NOMO-1 treated with DMSO at 0.1 percent for 48 hours (cell line): ENCODE data around the gene HIVEP3.

Experiments
- DNase-seq: peaks from one replicate; lab custom pipeline; 2025; ENCODE audit not compliant: unreplicated experiment; lab: John Stamatoyannopoulos, UW

HIVEP3 gene

GRCh38 chr1:41589395-41589794 lies 329.3 kb downstream of the HIVEP3 start:
- no peak for DNase-seq

- DNase-seq: no peak
Observed at GRCh38 chr1:41588334-41588875, 330.3 kb downstream of the HIVEP3 start.

- DNase-seq: no peak
Observed at GRCh38 chr1:41587791-41588190, 330.9 kb downstream of the HIVEP3 start.

- no peak for DNase-seq
Observed at GRCh38 chr1:41586230-41586629, 332.5 kb downstream of the HIVEP3 start.

GRCh38 chr1:41583658-41584547 lies 334.8 kb downstream of the HIVEP3 start:
- no peak for DNase-seq

- DNase-seq: no peak
Observed at GRCh38 chr1:41582851-41583657, 335.7 kb downstream of the HIVEP3 start.

- no peak for DNase-seq
Observed at GRCh38 chr1:41582351-41582750, 336.4 kb downstream of the HIVEP3 start.

GRCh38 chr1:41582004-41582325 lies 336.8 kb downstream of the HIVEP3 start:
- DNase-seq: no peak

- DNase-seq: no peak
Observed at GRCh38 chr1:41581216-41582003, 337.3 kb downstream of the HIVEP3 start.

- DNase-seq: no peak
Observed at GRCh38 chr1:41580520-41581172, 338.1 kb downstream of the HIVEP3 start.

- DNase-seq: no peak
Observed at GRCh38 chr1:41580021-41580420, 338.7 kb downstream of the HIVEP3 start.

GRCh38 chr1:41578712-41579335 lies 339.9 kb downstream of the HIVEP3 start:
- no peak for DNase-seq

GRCh38 chr1:41576620-41577019 lies 342.1 kb downstream of the HIVEP3 start:
- DNase-seq: no peak

GRCh38 chr1:41576206-41576605 lies 342.5 kb downstream of the HIVEP3 start:
- DNase-seq: no peak

- no peak for DNase-seq
Observed at GRCh38 chr1:41574842-41575241, 343.9 kb downstream of the HIVEP3 start.

GRCh38 chr1:41573785-41574713 lies 344.7 kb downstream of the HIVEP3 start:
- peak; percentile 82 for DNase-seq

GRCh38 chr1:41573194-41573593 lies 345.5 kb downstream of the HIVEP3 start:
- no peak for DNase-seq

- no peak for DNase-seq
Observed at GRCh38 chr1:41572224-41572623, 346.5 kb downstream of the HIVEP3 start.

GRCh38 chr1:41571041-41571440 lies 347.7 kb downstream of the HIVEP3 start:
- no peak for DNase-seq
